Forelimb muscle (tissue), 1 donor: Measurements from ENCODE around the gene TNIP1. TPM values are rescaled to one million over a fixed set of nuclear protein-coding genes. Genes with fewer than 3 reads are reported as not detected.

ENCODE experiments used
- DNase-seq: peaks from one replicate; pipeline ENCODE4 v3.0.0-alpha.2; 2013; ENCODE audit warnings: low read depth
- polyA plus RNA-seq: library from polyadenylated mRNA; unstranded; fragments of 120-200 nt; gene quantifications from one replicate; pipeline ENCODE4 v1.2.1, GENCODE V29; 2013; ENCODE audit not compliant: insufficient read length

TNIP1 gene
- polyA plus RNA-seq: 84.6 TPM

DNA sequence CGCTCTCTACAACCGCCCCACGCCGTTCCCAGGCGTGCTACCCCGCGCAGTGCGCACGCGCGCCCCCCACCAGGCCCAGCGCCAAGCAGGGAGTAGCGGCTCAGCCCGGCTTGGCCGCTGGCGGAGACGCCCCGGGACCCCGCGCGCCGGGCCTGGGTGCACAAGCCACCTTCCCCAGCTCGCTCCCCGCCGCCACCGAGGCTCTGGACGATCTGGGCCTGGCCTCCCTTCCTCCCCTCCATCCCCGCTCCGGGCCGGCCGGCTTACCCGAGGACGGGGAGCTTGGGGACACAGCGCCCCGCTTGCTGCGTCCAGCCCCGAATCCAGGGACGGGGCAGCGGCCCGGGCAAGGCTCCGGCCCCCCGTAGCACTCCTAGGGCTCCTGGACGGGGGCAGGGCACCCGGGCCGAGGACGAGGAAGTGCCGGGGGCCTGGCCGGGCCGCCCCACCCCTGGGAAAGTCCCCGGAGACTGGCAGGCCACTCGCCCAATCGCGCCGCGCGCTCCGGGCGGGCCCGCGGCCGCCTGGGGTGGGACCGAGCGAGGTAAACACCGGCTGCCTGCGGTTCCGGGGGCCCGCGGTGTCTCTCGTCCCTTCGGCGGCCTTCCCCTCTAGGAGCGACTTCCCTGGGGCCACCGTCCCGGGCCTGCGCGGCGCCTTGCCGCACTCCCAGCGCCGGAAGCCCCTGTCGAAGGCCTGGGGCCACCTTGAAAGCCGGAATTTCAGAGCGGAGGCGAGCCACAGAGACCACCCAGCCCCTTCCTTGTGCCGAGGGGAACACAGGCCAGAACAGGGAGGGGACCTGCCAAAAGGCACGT lies at the start of gene TNIP1:
TNIP1 (minus strand) TSS at position 422 of the 818 bp plus-strand sequence. CDS start 15,939 bp downstream, outside the sequence.
- no peak for DNase-seq

- no peak for DNase-seq
Observed at GRCh38 chr5:151130235-151130921, 49.5 kb upstream of the TNIP1 start.

DNA sequence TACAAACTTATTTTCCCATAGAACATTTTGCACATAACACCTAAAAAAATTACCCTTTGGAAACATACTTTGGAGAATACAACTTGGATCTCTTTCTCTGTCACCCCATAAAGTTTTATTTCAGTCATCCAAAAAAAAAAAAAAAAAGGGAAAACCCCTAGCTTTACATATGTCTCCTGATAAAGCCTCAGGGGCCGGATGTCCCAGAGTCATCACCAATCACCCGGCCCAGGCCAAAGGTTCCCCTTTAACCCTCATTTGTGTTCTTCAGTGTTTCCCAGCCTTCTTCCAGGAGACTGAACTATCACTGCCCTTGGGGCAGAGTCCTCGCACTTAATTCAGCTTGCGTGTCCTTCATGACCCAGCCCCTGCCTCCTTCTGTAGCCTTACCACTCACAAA lies 48.0 kb upstream of the TNIP1 start:
- no peak for DNase-seq

DNA sequence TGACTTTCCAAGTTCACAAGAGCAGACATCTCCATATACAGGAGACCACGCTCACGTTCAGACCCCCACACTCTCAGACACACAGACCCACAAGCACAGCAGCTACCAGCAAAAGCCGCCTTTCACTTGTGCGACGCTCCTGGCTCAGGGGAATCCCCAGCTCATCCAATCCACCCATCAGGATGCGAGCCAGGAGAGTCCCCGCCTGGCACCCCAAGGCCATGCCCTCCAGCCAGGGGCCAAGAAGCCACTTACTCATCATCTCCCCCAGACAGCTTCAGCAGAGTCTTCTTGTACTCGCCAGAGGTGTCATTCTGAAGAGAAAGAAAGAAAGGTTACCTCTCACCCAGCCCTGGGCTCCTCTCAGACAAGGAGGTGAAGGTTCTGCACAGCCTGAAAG lies 47.1 kb upstream of the TNIP1 start:
- no peak for DNase-seq

DNA sequence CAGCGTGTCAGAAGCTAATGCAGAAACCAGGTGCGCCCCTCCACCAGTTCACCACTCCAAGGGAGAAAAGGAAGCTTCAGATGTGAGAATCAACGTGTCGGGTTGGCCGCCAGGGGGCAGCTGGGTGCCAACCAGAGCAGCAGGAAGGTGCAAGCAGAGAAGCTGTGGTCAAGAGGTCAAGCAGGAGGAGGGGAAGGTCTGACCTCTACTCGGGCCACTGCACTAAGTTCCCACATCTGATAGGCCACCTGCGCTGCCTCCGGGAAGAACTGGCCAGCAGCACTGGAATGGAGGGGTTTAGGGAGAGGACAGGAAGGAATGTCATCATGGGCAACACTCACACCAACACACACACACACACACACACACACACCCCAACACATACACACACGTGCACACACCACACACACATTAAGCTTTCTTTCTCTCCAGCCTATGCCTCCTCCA lies 45.4 kb upstream of the TNIP1 start:
- no peak for DNase-seq

- DNase-seq: no peak
Observed at GRCh38 chr5:151125421-151125820, 44.6 kb upstream of the TNIP1 start.

- DNase-seq: no peak
Observed at GRCh38 chr5:151123897-151124751, 43.3 kb upstream of the TNIP1 start.

DNA sequence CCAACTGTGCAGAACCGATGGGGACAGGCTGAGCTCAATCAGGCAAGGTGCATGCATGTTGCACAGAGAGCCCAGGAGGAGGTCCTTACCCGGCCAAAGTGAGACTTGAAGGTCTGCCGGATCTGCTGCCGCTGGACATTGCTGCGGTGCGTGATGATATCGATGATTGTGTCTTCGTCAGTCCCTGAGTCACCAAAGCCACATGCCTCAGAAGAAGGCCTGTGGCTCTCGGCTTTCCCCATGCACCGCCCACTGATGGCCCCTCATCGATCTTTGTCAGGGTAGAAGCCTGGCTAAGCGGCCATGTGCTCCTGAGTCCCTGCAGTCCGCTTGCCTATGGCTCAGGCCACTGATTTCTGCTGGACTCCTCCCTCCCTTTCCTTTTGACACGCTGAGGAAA lies 42.0 kb upstream of the TNIP1 start:
- DNase-seq: no peak

DNA sequence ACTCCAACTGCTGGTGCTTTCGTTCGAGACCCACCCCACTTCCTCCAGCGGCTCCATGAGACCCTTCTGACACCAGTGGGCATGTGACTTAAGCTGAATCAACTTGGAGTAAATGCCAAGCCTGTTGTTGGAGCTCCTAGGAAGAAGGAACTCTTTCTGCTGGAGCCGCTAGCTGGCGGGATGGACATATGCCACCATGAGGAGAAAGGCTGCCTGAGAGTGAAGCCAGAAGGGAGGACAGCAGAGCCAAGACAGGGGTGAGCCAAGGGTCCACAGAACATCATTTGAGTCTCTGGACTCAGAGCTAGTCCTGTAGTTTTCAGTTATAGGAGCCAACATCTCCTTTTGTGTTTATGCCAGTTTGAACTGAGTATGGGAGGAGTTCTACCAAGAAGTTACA lies 40.8 kb upstream of the TNIP1 start:
- DNase-seq: no peak

GRCh38 chr5:151121095-151121494 lies 40.3 kb upstream of the TNIP1 start:
- DNase-seq: no peak

DNA sequence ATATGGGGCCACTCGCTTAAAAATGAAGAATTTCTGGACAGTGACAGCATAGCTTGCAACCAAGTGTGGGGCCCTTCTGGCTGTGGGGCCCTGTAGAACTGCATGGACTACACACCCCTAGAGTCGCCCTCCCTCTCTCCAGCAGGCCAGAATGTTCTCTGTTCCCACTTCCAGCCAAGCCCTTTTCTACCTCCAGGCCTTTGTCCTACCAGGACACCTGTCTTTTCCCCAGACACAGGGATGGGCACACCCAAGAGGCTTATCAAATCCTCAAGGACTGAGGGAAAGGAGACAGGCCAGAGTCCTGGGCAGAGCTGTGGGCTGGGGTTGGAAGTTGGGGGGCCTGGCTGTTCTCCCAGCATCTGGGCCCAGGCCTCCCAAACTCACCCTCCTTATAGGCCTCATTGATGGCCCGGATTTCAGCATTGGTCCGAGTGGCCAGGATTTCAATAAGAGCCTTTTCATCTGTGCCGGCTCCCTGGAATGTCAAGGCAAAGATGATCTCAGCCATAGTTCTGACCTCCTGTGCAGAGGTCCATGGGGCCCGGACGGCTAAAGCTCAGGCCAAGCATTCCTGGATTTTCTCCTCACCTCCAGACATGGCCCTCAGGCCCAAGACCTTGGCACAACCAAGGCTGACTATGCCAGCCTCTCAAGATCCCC lies 38.2 kb upstream of the TNIP1 start:
- no peak for DNase-seq

DNA sequence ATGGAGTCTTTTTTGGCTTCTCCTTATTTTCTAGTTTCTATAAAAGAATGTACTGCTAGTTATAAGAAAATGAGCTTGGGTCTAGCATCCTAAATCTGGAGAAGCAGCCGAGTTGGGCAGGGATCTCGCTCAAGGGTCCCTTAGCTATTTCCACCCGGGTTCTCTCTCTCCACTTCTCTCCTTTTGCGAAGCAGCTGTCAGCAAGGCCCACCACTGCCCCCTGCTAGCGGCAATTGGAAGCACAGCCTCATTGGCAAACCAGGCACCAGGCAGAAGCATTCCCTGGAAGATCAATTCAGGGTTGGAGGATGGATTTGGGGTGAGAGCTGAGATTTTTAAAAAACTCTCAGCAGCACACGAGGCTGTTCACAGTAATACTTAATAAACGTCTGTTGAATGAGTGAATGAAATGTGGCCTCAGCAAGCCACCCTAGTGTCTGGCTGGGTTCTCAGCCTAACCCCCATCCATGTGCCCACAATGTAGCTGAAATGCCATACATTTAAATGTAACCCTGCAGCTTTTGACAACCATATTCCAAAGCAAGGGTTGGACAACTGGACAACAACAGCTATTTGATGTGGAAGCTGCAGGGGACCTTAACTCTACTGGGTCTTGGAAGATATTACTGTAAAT lies 34.6 kb upstream of the TNIP1 start:
- DNase-seq: no peak

- DNase-seq: no peak
Observed at GRCh38 chr5:151113651-151114050, 32.8 kb upstream of the TNIP1 start.

DNA sequence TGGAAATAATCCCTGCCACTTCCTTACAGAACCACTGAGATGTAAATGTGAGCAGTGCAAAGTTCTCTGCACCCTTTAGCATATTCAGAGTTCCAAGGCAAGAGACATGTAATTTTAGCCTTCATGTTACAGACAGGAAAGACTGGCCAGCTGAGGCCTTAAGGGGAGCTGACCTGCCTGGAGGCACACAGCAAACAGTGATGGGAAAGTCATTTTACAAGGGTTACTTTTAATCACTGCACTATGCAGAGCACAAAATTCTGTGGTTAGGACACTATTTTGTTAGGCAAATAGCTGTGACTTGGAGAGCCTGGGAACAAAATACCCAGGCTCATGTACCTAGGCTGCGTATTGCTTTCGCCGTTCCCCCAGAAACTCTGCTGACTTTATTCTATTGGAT lies 30.2 kb upstream of the TNIP1 start:
- DNase-seq: no peak

GRCh38 chr5:151110122-151110681 lies 29.4 kb upstream of the TNIP1 start:
- no peak for DNase-seq

DNA sequence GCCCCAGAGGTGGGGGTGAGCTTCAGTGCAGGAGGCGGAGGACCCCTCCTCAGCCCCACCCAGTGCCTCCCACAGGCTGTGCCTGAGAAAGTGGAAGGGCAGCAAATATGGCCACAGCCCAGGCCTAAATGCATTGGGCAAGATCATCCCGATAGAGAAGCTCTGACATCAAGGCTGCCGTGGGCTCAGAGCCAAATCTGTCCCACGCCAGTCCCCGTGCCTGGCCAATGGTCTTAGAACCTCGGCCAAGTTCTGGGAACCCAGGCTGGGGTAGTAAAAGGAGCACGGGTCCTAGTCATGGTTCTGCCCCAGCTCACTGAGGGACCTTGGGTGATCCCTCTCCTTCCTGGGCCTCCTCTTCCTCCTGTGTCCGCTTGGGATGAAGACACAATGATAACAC lies 27.7 kb upstream of the TNIP1 start:
- no peak for DNase-seq

GRCh38 chr5:151107738-151108520 lies 27.1 kb upstream of the TNIP1 start:
- DNase-seq: no peak

- DNase-seq: no peak
Observed at GRCh38 chr5:151107084-151107483, 26.2 kb upstream of the TNIP1 start.

DNA sequence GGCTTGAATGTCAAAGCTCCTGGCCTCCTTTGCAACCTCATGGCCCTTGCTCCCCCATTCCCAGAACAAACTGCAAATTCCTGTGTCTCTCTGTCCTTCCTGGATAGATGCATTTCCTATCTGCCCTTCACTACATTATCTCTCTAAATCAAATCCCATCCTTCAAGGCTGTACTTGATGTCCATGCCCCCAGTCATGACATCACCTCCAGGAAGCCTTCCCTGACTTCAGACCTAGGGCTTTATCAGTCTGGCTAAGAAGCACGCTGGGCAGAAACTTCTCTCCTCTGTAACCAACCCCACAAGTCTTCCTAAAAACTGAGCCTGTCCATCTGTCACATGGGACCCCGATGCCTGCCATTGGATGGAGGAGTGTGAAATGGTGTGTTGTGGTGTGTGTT lies 25.7 kb upstream of the TNIP1 start:
- no peak for DNase-seq

DNA sequence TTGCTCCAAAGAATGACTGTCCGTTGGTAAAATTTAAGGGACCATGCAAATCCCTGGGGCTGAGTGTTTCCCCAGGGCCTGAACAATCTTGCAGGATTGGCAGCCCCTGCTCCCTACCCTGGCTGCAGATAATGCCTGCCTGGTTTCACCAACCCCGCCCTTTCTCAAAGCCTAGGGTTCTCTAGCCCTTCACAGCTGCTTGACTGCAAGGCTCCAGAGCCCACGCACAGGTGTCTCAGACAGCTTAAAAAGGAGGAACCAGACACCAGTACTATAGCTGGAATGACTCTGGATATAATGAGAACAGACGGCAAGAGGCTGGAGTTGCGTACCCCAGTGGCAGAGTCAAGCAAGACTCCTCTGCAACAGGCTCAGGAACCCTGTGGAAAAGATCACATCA lies 25.2 kb upstream of the TNIP1 start:
- no peak for DNase-seq
